ENCODE results near the gene TMEM267. TPM values are rescaled to one million over a fixed set of nuclear protein-coding genes. Genes with fewer than 3 reads are reported as not detected.

The TMEM267 gene
- total RNA-seq, 1 experiment from 2014 or later, result 6.0 TPM

DNA sequence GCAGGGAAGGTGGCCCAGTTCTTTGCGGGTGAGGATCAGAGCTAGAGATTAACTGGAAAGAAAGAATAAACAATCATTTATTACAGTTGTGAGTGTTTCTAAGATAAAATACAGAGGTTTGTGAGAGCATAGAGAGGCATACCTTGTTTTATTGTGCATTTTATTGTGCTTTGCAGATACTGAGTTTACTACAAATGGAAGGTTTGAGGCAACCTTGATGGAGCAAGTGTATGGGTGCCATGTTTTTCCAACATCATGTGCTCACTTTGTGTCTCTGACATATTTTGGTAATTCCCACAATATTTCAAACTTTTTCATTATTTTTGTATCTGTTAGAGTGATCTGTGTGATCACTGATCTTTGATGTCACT is 32.0 kb upstream of the TMEM267 start:
- peak overlapping the region; percentile 100; the same call in 1 of the 2 replicates for H3K27ac Mint-ChIP-seq
- DNase-seq (ENCODE audit: low spot score), result no peak

DNA sequence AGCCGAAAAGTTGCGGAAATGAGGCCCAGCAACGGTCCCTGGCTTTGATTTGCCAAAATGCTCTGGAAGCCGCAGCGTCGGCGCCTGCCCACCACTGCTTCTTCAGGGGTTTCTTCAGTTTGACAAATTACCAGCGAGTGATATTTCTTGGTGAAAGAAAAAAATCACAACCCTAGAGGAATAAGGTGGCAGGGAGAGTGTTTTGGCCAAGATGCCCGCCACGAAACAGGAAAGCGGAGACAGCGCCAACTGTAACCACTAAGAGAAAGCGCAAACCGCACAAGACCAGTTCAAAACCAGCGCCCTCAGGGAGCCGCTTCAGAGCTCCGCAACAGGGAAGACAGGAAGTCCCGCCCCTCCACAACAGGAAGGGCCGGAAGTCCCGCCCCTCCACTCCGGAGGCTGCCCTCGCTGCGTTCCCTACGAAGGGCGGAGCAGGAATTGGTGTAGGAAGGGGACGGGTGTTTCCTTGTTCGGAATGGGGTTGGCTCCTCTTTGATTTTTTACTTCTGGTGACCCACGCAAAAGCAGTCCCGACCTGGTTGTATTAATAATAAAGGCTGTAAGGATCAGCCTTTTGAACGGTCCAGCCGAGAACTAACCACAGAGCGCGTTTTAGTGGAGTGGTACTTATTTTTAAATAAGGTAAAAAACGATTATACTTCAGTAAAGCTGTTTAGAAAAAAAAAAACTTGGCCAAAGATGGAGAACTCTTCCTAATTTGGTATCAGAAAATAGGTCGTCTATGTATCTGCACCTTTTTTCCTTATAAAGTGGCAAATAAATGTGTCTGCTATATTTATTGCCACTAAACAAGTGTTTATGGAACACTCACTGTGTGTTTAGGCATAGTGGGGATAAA is 31.4 kb upstream of the TMEM267 start, which contains the start of gene C5orf34:
Gene C5orf34 (minus strand): TSS at position 333 of the 862 bp plus-strand sequence. CDS start 5,809 bp downstream, outside the sequence.
- H3K4me3 Mint-ChIP-seq, result peak within 1 kb of the TSS; percentile 94
- ATAC-seq, result peak; percentile 99
- no peaks in the 10 kb centered on the region for H3K27me3 Mint-ChIP-seq (ENCODE audit: low read depth)
- TF ChIP-seq ETV6 (CRISPR knock-in tag; IDR thresholded peaks at IDR 0.05) (0 out of 2 replicates have a peak, but pooled peaks have one; percentile 26), MYBL2 (CRISPR knock-in tag; IDR thresholded peaks at IDR 0.05) (0 out of 2 replicates have a peak, but pooled peaks have one; percentile 83), GABPB1 (CRISPR knock-in tag; IDR thresholded peaks at IDR 0.05) (peak; percentile 41; the same call in 1 of the 2 replicates), FOXK1 (CRISPR knock-in tag; IDR thresholded peaks at IDR 0.05) (peak; percentile 62; the same call in 1 of the 2 replicates), ZNF263 (CRISPR knock-in tag; IDR thresholded peaks at IDR 0.05; ENCODE audit: low read depth) (no peak)
- TF ChIP-seq, protein P1, sequence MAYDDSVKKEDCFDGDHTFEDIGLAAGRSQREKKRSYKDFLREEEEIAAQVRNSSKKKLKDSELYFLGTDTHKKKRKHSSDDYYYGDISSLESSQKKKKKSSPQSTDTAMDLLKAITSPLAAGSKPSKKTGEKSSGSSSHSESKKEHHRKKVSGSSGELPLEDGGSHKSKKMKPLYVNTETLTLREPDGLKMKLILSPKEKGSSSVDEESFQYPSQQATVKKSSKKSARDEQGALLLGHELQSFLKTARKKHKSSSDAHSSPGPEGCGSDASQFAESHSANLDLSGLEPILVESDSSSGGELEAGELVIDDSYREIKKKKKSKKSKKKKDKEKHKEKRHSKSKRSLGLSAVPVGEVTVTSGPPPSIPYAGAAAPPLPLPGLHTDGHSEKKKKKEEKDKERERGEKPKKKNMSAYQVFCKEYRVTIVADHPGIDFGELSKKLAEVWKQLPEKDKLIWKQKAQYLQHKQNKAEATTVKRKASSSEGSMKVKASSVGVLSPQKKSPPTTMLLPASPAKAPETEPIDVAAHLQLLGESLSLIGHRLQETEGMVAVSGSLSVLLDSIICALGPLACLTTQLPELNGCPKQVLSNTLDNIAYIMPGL (CRISPR knock-in tag; IDR thresholded peaks at IDR 0.05), result no peak
- TF ChIP-seq, protein P2, sequence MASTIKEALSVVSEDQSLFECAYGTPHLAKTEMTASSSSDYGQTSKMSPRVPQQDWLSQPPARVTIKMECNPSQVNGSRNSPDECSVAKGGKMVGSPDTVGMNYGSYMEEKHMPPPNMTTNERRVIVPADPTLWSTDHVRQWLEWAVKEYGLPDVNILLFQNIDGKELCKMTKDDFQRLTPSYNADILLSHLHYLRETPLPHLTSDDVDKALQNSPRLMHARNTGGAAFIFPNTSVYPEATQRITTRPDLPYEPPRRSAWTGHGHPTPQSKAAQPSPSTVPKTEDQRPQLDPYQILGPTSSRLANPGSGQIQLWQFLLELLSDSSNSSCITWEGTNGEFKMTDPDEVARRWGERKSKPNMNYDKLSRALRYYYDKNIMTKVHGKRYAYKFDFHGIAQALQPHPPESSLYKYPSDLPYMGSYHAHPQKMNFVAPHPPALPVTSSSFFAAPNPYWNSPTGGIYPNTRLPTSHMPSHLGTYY (CRISPR knock-in tag; IDR thresholded peaks at IDR 0.05), result no peak
- TF ChIP-seq, protein P3, sequence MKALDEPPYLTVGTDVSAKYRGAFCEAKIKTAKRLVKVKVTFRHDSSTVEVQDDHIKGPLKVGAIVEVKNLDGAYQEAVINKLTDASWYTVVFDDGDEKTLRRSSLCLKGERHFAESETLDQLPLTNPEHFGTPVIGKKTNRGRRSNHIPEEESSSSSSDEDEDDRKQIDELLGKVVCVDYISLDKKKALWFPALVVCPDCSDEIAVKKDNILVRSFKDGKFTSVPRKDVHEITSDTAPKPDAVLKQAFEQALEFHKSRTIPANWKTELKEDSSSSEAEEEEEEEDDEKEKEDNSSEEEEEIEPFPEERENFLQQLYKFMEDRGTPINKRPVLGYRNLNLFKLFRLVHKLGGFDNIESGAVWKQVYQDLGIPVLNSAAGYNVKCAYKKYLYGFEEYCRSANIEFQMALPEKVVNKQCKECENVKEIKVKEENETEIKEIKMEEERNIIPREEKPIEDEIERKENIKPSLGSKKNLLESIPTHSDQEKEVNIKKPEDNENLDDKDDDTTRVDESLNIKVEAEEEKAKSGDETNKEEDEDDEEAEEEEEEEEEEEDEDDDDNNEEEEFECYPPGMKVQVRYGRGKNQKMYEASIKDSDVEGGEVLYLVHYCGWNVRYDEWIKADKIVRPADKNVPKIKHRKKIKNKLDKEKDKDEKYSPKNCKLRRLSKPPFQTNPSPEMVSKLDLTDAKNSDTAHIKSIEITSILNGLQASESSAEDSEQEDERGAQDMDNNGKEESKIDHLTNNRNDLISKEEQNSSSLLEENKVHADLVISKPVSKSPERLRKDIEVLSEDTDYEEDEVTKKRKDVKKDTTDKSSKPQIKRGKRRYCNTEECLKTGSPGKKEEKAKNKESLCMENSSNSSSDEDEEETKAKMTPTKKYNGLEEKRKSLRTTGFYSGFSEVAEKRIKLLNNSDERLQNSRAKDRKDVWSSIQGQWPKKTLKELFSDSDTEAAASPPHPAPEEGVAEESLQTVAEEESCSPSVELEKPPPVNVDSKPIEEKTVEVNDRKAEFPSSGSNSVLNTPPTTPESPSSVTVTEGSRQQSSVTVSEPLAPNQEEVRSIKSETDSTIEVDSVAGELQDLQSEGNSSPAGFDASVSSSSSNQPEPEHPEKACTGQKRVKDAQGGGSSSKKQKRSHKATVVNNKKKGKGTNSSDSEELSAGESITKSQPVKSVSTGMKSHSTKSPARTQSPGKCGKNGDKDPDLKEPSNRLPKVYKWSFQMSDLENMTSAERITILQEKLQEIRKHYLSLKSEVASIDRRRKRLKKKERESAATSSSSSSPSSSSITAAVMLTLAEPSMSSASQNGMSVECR (CRISPR knock-in tag; IDR thresholded peaks at IDR 0.05; ENCODE audit: borderline replicate concordance), result no peak
- TF ChIP-seq, protein P4, sequence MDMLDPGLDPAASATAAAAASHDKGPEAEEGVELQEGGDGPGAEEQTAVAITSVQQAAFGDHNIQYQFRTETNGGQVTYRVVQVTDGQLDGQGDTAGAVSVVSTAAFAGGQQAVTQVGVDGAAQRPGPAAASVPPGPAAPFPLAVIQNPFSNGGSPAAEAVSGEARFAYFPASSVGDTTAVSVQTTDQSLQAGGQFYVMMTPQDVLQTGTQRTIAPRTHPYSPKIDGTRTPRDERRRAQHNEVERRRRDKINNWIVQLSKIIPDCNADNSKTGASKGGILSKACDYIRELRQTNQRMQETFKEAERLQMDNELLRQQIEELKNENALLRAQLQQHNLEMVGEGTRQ (CRISPR knock-in tag; IDR thresholded peaks at IDR 0.05), result no peak
- TF ChIP-seq, protein P5, sequence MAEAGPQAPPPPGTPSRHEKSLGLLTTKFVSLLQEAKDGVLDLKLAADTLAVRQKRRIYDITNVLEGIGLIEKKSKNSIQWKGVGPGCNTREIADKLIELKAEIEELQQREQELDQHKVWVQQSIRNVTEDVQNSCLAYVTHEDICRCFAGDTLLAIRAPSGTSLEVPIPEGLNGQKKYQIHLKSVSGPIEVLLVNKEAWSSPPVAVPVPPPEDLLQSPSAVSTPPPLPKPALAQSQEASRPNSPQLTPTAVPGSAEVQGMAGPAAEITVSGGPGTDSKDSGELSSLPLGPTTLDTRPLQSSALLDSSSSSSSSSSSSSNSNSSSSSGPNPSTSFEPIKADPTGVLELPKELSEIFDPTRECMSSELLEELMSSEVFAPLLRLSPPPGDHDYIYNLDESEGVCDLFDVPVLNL (CRISPR knock-in tag; IDR thresholded peaks at IDR 0.05; ENCODE audit: borderline replicate concordance, low read depth), result 0 out of 2 replicates have a peak, but pooled peaks have one; percentile 35

More for the DNA sequence above, 32.0 kb upstream of the TMEM267 start:
- no peak for ATAC-seq
- peaks cover 14% of the 10 kb centered on the region for H3K9me3 Mint-ChIP-seq
- H3K4me1 Mint-ChIP-seq, result peaks cover 28% of the 10 kb centered on the region
- no peak for TF ChIP-seq HMGA2 (CRISPR knock-in tag; IDR thresholded peaks at IDR 0.05)
- no peak for TF ChIP-seq NR2C2 (CRISPR knock-in tag; IDR thresholded peaks at IDR 0.05)
- TF ChIP-seq RELA (CRISPR knock-in tag; IDR thresholded peaks at IDR 0.05; ENCODE audit: borderline replicate concordance), result no peak
- TF ChIP-seq, protein P6, sequence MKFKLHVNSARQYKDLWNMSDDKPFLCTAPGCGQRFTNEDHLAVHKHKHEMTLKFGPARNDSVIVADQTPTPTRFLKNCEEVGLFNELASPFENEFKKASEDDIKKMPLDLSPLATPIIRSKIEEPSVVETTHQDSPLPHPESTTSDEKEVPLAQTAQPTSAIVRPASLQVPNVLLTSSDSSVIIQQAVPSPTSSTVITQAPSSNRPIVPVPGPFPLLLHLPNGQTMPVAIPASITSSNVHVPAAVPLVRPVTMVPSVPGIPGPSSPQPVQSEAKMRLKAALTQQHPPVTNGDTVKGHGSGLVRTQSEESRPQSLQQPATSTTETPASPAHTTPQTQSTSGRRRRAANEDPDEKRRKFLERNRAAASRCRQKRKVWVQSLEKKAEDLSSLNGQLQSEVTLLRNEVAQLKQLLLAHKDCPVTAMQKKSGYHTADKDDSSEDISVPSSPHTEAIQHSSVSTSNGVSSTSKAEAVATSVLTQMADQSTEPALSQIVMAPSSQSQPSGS (CRISPR knock-in tag; IDR thresholded peaks at IDR 0.05; ENCODE audit: borderline replicate concordance, low read depth), result no peak
- no peak for TF ChIP-seq ZNF219 (CRISPR knock-in tag; IDR thresholded peaks at IDR 0.05; ENCODE audit: borderline replicate concordance)
- TF ChIP-seq TP53 (CRISPR knock-in tag; IDR thresholded peaks at IDR 0.05), result no peak
- no peak for TF ChIP-seq FOXP1 (CRISPR knock-in tag; IDR thresholded peaks at IDR 0.05; ENCODE audit: borderline replicate concordance)
- TF ChIP-seq, protein P7, sequence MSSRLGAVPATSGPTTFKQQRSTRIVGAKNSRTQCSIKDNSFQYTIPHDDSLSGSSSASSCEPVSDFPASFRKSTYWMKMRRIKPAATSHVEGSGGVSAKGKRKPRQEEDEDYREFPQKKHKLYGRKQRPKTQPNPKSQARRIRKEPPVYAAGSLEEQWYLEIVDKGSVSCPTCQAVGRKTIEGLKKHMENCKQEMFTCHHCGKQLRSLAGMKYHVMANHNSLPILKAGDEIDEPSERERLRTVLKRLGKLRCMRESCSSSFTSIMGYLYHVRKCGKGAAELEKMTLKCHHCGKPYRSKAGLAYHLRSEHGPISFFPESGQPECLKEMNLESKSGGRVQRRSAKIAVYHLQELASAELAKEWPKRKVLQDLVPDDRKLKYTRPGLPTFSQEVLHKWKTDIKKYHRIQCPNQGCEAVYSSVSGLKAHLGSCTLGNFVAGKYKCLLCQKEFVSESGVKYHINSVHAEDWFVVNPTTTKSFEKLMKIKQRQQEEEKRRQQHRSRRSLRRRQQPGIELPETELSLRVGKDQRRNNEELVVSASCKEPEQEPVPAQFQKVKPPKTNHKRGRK (CRISPR knock-in tag; IDR thresholded peaks at IDR 0.05; ENCODE audit: borderline replicate concordance), result no peak
- TF ChIP-seq GRHL2 (CRISPR knock-in tag; IDR thresholded peaks at IDR 0.05; ENCODE audit: insufficient replicate concordance, severe bottlenecking), result no peak
- TF ChIP-seq SOX15 (CRISPR knock-in tag; IDR thresholded peaks at IDR 0.05), result no peak
- no peak for TF ChIP-seq ZNF317 (CRISPR knock-in tag; IDR thresholded peaks at IDR 0.05; ENCODE audit: borderline replicate concordance, low read depth)
- TF ChIP-seq, protein P8, sequence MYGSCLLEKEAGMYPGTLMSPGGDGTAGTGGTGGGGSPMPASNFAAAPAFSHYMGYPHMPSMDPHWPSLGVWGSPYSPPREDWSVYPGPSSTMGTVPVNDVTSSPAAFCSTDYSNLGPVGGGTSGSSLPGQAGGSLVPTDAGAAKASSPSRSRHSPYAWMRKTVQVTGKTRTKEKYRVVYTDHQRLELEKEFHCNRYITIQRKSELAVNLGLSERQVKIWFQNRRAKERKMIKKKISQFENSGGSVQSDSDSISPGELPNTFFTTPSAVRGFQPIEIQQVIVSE (CRISPR knock-in tag; IDR thresholded peaks at IDR 0.05; ENCODE audit: borderline replicate concordance), result no peak
- ChIA-PET POLR2A (interaction anchor here (1.2 kb wide), 2 partner anchors 10 to 32 kb away, joined by 3 to 15 read pairs; partner anchors contain the start of gene TMEM267), CTCF (interaction anchor here (0.8 to 1.6 kb wide), 2 partner anchors 32 to 116 kb away, joined by 3 to 13 read pairs; partner anchors contain the start of gene TMEM267)
- no peaks in the 10 kb centered on the region for H3K27me3 Mint-ChIP-seq (ENCODE audit: low read depth)
- peaks cover 21% of the 10 kb centered on the region for H3K36me3 Mint-ChIP-seq
- peak overlapping the region; percentile 94 for H3K4me3 Mint-ChIP-seq

More for the DNA sequence above, 31.4 kb upstream of the TMEM267 start, which contains the start of gene C5orf34:
- peak; percentile 98 for DNase-seq (ENCODE audit: low spot score)
- Mint-ChIP-seq H3K27ac (peak within 1 kb of the TSS; percentile 100), H3K4me1 (peaks cover 28% of the 10 kb centered on the region), H3K9me3 (peaks cover 18% of the 10 kb centered on the region), H3K36me3 (peaks cover 27% of the 10 kb centered on the region)
- CTCF ChIA-PET, result interaction anchor here (0.6 to 1.6 kb wide), 5 partner anchors 30 to 1639 kb away, joined by 3 to 13 read pairs (median 3); partner anchors contain the start of genes HMGCS1 and TMEM267
- POLR2A ChIA-PET, result interaction anchor here (0.9 to 1.2 kb wide), 5 partner anchors 9 to 394 kb away, joined by 3 to 15 read pairs (median 3); partner anchors contain the start of genes HMGCS1 and TMEM267

All from WTC11 (cell line).